ENCODE measurements around the gene RNF212.

The RNF212 gene

DNA sequence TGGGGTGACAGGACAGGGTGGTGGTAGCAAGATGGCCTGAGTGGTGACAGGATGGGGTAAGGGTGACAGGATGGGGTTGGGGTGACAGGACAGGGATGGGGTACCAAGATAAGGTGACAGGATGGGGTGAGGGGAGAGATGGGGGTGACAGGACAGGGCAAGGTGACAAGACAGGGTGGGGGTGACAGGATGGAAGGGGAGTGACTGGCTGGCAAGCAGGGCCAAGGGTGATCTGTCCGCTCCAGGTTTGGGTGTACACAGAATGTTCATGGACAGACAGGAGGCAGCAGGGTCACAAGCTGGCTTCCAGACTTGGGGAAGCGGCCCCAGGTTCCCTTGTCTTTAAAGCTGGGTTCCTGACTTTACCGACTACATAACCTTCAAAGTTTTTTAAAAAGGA lies 23.3 kb downstream of the RNF212 start:
- peaks cover 3% of the 10 kb centered on the region; the same call in 1 of the 2 replicates for H3K27me3 ChIP-seq (ENCODE audit: insufficient read depth, low read depth)
- no peak overlapping the region for H3K27ac ChIP-seq
- H2AFZ ChIP-seq (ENCODE audit: low read depth): no peak overlapping the region
- no peak overlapping the region for H3K4me2 ChIP-seq
- H3K4me3 ChIP-seq (IDR thresholded peaks at IDR 0.05; ENCODE audit: insufficient read depth, low read depth, low read length): no peak overlapping the region
- H3K36me3 ChIP-seq (ENCODE audit: insufficient read depth): no peaks in the 10 kb centered on the region
- H3K79me2 ChIP-seq (ENCODE audit: insufficient read depth, low read depth): no peaks in the 10 kb centered on the region
- TF ChIP-seq, protein P1, sequence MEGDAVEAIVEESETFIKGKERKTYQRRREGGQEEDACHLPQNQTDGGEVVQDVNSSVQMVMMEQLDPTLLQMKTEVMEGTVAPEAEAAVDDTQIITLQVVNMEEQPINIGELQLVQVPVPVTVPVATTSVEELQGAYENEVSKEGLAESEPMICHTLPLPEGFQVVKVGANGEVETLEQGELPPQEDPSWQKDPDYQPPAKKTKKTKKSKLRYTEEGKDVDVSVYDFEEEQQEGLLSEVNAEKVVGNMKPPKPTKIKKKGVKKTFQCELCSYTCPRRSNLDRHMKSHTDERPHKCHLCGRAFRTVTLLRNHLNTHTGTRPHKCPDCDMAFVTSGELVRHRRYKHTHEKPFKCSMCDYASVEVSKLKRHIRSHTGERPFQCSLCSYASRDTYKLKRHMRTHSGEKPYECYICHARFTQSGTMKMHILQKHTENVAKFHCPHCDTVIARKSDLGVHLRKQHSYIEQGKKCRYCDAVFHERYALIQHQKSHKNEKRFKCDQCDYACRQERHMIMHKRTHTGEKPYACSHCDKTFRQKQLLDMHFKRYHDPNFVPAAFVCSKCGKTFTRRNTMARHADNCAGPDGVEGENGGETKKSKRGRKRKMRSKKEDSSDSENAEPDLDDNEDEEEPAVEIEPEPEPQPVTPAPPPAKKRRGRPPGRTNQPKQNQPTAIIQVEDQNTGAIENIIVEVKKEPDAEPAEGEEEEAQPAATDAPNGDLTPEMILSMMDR (conservative IDR thresholded peaks at IDR 0.05; ENCODE audit: low read depth, low read length): no peak
- H4K20me1 ChIP-seq (ENCODE audit: insufficient read depth): no peaks in the 10 kb centered on the region
- H3K4me1 ChIP-seq (ENCODE audit: low read depth, poor library complexity, severe bottlenecking): no peaks in the 10 kb centered on the region
- no peak overlapping the region for H3K9ac ChIP-seq

DNA sequence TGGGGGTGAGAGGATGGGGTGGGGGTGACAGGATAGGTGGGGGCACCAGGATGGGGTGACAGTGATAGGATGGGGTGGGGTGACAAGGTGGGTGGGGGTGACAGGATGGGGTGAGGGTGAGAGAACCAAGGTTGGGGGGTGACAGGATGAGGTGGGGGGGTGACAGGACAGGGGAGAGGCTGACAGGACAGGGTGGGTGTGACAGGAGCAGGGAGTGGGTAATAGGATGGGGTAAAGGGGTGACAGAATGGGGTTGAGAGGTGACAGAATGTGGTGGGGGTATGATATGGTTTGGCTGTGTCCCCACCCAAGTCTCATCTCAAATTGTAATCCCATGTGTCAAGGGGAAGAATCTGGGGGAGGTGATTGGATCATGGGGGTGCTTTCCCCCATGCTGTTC lies 26.0 kb downstream of the RNF212 start:
- H3K9ac ChIP-seq: no peak overlapping the region
- no peaks in the 10 kb centered on the region for H3K36me3 ChIP-seq (ENCODE audit: insufficient read depth)
- no peak overlapping the region for H3K27ac ChIP-seq
- H2AFZ ChIP-seq (ENCODE audit: low read depth): no peak overlapping the region
- no peak overlapping the region for H3K4me2 ChIP-seq
- H3K4me3 ChIP-seq (IDR thresholded peaks at IDR 0.05; ENCODE audit: insufficient read depth, low read depth, low read length): no peak overlapping the region
- no peaks in the 10 kb centered on the region for H4K20me1 ChIP-seq (ENCODE audit: insufficient read depth)
- no peaks in the 10 kb centered on the region for H3K79me2 ChIP-seq (ENCODE audit: insufficient read depth, low read depth)
- peaks cover 3% of the 10 kb centered on the region; the same call in 1 of the 2 replicates for H3K27me3 ChIP-seq (ENCODE audit: insufficient read depth, low read depth)
- TF ChIP-seq, protein P1 (conservative IDR thresholded peaks at IDR 0.05; ENCODE audit: low read depth, low read length): no peak
- no peaks in the 10 kb centered on the region for H3K4me1 ChIP-seq (ENCODE audit: low read depth, poor library complexity, severe bottlenecking)

DNA sequence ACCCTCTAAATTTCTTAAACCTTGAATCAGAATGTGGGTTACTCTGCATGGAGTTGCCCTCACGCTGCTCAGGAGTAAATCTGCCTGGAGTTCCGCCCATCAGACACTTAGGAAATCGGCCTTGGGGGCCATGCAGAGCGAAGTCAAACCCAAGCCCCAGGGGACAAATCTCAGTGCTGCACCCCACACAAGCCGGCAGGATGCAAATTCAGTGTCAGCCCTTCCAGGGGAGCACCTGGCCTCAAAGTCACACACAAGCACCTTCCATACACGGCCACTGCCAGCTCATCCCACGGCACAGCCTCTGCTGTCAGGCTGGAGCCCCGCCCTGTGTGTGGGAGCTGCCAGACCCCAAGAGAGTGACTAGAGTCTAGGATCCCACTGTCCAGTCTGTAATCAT lies 27.4 kb downstream of the RNF212 start:
- Histone ChIP-seq H3K4me3 (IDR thresholded peaks at IDR 0.05; ENCODE audit: insufficient read depth, low read depth, low read length) (no peak overlapping the region), H3K4me1 (ENCODE audit: low read depth, poor library complexity, severe bottlenecking) (no peaks in the 10 kb centered on the region), H3K4me2 (no peak overlapping the region), H2AFZ (ENCODE audit: low read depth) (no peak overlapping the region), H3K79me2 (ENCODE audit: insufficient read depth, low read depth) (no peaks in the 10 kb centered on the region), H3K27me3 (ENCODE audit: insufficient read depth, low read depth) (no peaks in the 10 kb centered on the region; the same call in 1 of the 2 replicates), H4K20me1 (ENCODE audit: insufficient read depth) (no peaks in the 10 kb centered on the region), H3K27ac (no peak overlapping the region), H3K9ac (no peak overlapping the region), H3K36me3 (ENCODE audit: insufficient read depth) (no peaks in the 10 kb centered on the region)
- TF ChIP-seq, protein P1 (conservative IDR thresholded peaks at IDR 0.05; ENCODE audit: low read depth, low read length): no peak

DNA sequence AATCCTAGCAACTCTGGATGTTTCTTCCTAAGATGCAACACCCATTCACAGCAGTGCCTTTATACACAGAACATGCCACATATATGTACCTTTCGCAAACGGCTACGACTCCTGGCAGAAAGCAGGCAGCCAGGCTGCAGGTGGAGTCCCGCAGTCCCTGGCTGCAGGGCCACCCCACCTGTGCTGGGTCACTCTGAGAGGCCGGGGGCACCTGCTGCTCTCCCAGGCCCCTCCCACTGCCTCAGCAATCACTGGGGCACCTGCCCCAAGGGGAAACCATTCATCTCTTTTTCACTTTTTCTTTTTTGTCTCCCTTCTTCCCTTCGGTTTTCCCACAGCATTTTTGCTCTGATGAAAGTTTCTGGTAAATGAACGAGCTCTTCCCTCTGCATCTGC lies 28.0 kb downstream of the RNF212 start:
- Histone ChIP-seq H2AFZ (ENCODE audit: low read depth) (no peak overlapping the region), H3K4me3 (IDR thresholded peaks at IDR 0.05; ENCODE audit: insufficient read depth, low read depth, low read length) (no peak overlapping the region), H3K9ac (no peak overlapping the region), H3K79me2 (ENCODE audit: insufficient read depth, low read depth) (no peaks in the 10 kb centered on the region), H4K20me1 (ENCODE audit: insufficient read depth) (no peaks in the 10 kb centered on the region), H3K36me3 (ENCODE audit: insufficient read depth) (no peaks in the 10 kb centered on the region), H3K27ac (no peak overlapping the region), H3K27me3 (ENCODE audit: insufficient read depth, low read depth) (peaks cover 4% of the 10 kb centered on the region; the same call in 1 of the 2 replicates), H3K4me1 (ENCODE audit: low read depth, poor library complexity, severe bottlenecking) (no peaks in the 10 kb centered on the region), H3K4me2 (no peak overlapping the region)
- TF ChIP-seq, protein P1 (conservative IDR thresholded peaks at IDR 0.05; ENCODE audit: low read depth, low read length): no peak

Measured in KMS-11 (cell line).